GM21526 (cell line): Measurements from ENCODE around the gene PRKG1.

Source experiments
- ATAC-seq: cut with Tn5 transposase; IDR thresholded peaks from one replicate; pipeline ENCODE4 v1.9.1; 2021; ENCODE audit warnings: moderate library complexity; ENCODE audit not compliant: unreplicated experiment, low FRiP score

Gene PRKG1

GRCh38 chr10:52059089-52059488, 984.8 kb downstream of the PRKG1 start:
- no peak for ATAC-seq

DNA sequence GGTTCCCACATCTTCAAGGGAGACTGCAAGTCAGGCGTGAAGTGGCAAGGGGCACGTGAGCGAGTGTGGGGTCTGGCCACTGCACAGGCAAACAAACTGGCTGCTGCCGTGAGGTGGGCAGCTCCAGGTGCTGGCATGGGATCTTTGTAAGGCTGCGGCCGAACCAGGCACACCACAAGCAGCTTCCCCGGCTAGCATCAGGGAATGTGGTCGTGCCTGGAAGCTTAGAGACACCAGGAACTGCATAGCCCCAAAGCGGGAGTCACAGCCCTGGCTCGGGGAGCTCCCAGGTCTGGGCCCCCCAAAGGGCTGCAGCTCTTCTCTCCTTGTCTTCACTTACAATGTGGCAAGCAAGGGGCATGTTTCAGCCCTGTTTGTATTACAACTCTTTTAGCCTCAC, 988.9 kb downstream of the PRKG1 start:
- no peak for ATAC-seq

GRCh38 chr10:52064084-52064845, 990.0 kb downstream of the PRKG1 start:
- ATAC-seq, result no peak

DNA sequence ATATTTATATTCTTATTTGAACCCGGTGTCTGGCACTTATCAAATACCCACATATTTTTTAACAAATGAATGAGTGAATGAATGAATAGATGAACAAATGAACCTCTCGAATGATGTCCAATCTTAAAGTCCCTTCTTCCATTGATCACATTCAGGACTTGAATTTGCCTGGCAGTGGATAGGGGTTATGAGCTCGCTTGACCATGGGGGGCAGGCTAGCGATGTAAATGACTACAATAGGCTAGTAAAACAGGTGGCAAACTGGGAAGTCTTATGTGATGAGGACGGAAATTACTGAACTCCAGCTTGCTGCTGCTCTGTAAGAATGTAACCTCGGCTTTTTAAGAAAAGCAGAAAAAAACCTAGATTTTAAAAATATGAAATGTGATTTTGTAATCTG, 992.1 kb downstream of the PRKG1 start:
- no peak for ATAC-seq

DNA sequence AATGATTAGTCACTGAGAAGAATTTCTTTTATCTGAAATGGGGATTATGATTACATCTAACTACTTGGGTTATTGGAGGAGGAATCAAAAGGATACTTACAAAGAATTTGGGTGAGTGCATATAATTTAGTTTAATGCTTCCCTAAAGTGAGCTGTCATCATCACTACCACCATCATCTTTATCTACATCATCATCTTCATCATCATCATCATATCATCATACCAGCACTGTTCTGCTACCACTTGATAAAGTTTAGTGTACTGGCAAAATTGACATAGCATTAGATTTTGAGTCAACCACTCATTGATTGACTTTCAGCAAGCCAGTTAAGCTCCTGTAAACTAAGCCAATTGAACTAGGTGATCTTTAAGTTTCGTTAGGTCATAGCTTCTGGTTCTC, 994.2 kb downstream of the PRKG1 start:
- ATAC-seq, result no peak

GRCh38 chr10:52071814-52072213, 997.5 kb downstream of the PRKG1 start:
- no peak for ATAC-seq

DNA sequence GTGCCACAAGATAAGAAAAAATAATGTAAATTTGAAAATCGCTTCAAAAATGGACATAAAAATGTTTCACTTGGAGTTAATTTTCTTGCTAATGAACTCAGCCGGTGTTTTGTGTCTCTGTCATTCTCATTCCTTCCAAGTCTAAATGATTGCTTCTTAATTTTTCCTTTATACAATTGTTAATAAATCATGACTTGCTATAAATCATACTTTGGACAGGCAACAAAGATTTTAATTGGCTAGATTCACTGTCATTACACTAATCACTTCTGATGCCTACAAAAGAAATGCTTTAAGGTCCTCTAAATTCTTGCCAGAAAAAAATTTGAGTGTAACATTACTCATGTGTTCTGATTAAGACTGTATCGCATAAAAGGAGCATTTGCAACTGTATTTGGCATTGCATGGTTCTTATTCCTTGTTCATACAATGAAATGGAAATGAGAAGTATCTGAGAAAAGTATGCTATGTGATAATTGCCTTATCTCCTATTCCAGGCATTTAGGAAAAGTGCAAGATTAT, 1000.3 kb downstream of the PRKG1 start:
- ATAC-seq, result no peak

DNA sequence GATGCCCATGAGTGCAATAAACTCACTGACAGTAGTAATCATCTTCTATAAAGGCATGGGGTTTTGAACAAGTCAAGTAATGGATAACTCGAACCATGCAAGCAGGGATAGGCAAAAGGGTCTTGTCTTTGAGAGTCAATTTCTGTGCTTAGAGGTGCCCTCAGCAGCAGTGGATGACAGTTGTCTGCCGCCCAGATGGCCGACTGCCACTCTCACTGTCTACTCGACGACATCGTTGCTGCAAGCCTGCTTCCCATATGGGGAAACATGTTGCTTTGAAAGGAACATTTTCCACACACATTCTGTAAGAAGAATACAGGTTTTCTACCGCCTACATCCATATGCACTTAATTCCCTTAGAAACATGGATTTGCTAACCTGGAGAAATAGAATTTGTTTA, 1003.5 kb downstream of the PRKG1 start:
- ATAC-seq, result no peak

DNA sequence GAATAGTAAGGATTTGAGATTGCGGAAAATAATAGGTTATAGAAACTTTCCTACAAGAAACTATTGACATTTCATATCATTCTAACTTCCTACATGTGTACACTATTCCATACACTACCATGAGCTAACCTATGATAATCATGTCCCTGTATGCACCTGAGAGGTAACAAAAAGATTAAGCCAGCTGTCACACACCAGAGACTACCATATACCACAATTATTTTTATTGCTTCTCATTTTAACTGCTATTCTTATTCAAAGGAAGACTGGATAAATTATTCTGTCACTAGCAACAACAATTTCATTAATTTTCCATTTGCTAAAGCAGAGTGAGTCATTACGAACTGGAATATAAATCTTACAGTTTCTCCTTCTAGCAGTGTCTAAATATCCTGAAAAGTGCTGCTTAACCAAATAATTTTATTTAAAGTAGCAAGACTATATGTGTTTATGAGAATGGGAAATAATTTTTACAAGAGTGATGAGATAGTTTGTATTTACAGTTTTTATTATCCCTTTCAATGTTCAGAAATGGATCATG, 1004.2 kb downstream of the PRKG1 start:
- no peak for ATAC-seq

DNA sequence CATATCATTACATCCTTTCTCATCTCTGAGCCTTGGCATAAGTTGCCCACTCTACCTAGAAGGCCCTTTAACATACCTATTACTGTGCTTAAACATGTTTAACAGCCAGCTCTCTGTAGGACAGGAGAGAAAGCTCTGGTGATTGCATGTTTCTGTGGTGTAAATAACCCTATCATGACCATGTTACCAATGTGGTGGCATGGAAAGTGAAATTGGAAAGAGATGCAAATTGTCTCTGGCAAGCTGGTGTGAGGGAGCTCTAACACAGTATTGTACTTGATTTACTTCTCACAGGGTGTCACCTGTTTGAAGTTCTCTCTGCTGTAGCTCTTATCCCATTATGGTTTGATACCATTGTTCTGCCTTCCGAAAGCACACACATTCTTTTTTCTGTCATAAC, 1008.0 kb downstream of the PRKG1 start:
- no peak for ATAC-seq

GRCh38 chr10:52083422-52083821, 1009.1 kb downstream of the PRKG1 start:
- no peak for ATAC-seq

GRCh38 chr10:52092390-52092789, 1018.1 kb downstream of the PRKG1 start:
- no peak for ATAC-seq

- no peak for ATAC-seq
These were observed 1023.8 kb downstream of the PRKG1 start for GRCh38 chr10:52098130-52098529.

- no peak for ATAC-seq
These were observed 1024.8 kb downstream of the PRKG1 start for GRCh38 chr10:52099026-52099600.

DNA sequence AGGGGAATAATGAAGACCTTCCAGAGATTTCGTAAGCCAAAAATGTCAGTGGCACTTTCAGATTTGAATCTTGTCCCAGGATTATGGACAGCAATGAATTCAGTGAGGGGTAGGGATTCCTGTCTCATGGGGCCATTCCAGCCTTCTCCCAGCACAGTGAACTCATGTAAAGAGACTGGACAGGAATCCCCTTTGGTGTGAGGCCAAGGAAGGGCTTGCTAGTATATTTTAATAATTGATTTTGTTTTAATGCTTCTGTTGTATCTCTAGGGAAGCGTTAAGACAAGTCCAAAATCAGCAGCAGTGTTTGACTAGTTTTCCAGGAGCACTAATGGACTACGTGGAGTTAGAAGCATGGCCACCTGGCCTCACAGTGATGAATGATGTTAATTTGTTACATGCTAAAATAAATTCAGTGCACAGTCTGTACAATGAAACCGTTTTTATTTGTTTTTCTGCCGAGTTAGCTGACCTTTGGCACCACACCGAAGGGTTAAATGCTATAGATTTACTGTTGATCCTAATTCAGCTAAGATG, 1025.8 kb downstream of the PRKG1 start:
- no peak for ATAC-seq

DNA sequence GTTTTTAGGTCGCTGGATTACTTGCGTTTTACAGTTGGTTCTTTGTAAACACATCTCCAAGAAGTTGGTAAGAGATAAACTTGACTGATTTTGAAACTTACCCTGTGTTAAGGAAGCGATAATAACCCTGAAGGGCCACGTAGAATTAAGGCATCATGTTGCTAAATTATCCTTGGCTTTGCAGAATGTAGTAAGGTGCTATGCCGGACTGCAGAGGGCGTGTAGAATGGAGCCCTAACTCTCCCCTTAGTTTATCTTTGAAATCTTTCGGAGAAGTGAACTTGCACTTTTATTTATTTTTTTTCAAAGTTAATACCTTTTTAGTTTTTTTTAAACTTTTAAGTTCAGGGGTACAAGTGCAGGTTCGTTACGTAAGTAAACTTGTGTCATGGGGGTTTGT, 1031.0 kb downstream of the PRKG1 start:
- no peak for ATAC-seq

- ATAC-seq, result no peak
These were observed 1031.7 kb downstream of the PRKG1 start for GRCh38 chr10:52106011-52106410.

DNA sequence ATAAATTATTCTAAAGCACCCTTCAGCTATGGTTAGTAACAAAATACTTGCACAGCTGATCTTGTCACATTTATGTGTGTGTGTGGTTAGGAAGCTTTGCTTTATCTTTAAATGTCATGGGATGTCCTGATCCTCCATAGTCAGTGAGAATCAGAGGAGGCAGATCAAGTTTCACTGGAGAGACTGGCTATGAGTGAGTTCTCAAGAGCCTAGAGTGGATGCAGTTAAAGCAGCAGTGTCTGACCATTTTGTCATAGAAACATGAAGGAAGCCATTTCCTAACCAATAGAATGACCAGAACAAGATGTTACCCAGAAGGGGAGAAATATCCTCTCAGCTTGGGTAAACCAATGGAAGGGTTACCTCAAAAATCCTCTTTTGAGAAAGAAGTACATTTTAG, 1032.6 kb downstream of the PRKG1 start:
- ATAC-seq, result no peak

DNA sequence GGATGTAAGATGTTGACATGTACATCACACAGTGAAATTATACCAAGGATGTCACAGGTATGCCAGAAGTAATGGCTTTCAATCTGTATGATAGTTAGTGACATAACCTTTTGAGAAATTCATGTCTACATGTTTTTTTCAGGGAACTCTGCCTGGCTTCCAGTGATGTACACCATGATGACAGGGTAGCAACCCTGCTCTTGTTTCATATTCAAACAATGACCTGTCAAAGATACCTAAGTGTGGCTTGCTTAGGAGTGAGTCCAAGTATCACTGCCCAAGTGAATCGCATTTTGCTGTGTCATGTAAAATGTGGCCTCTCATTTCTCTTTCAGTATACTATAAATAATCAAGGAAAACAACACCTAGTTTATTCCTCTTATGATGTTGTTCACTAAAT, 1033.9 kb downstream of the PRKG1 start:
- no peak for ATAC-seq

DNA sequence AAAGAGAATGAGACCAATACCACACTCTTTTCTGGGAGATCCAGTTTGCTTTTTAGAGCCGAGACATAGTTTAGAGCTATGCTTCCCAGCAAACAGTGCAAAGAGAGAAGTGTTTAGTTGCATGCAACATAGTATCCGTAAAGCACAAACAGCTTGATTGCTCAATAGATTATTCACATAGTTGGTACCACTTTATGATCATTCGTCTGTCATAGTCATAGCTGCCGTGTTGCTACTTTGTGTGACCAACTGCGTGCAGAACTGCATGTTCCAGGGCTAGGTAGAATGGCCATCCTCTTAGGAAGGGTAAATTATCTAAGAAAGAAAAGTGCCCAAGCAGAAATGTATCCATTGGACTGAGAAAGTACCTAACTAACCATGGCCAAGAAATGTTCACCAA, 1036.3 kb downstream of the PRKG1 start:
- no peak for ATAC-seq

GRCh38 chr10:52111101-52111891, 1037.0 kb downstream of the PRKG1 start:
- ATAC-seq, result no peak
